A673 (cell line): Measurements from ENCODE around the gene ATP8A2.

Source experiments
- EZH2 ChIP-seq: fragments of 200-600 bp; sonication (generic); IDR thresholded peaks from 2 replicates; pipeline ENCODE4 v1.6.1; 2017; ENCODE audit warnings: borderline replicate concordance, low read depth, mild to moderate bottlenecking, mixed read lengths, antibody characterized with exemption, low read length; ENCODE audit not compliant: poor library complexity, severe bottlenecking
- TF ChIP-seq, protein P1 (sequence below): fragments of 300-800, 200-600 bp; sonication (generic); conservative IDR thresholded peaks from 2 replicates; pipeline ENCODE4 v1.5.1; 2017; ENCODE audit warnings: low read depth, mild to moderate bottlenecking, antibody characterized with exemption, low read length, moderate library complexity, mixed read lengths

DNA sequence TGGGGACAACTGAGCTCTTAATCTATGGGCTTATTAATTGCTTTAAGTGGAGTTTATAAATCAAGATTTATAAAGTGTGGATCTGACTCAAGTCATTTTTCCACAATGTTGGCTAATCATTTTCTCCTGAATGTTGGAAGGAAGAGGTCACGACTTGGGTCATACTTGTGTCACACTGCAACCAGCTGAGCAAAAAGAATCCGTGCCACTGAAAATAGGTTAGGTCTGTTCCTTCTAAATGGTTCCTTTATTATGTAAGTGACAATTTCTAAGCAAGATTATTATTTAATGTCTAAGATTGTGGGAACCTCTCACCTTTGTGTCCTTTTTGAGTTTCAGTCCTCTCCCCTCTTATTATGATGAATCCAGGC, 501.5 kb downstream of the ATP8A2 start:
- TF ChIP-seq, protein P1, sequence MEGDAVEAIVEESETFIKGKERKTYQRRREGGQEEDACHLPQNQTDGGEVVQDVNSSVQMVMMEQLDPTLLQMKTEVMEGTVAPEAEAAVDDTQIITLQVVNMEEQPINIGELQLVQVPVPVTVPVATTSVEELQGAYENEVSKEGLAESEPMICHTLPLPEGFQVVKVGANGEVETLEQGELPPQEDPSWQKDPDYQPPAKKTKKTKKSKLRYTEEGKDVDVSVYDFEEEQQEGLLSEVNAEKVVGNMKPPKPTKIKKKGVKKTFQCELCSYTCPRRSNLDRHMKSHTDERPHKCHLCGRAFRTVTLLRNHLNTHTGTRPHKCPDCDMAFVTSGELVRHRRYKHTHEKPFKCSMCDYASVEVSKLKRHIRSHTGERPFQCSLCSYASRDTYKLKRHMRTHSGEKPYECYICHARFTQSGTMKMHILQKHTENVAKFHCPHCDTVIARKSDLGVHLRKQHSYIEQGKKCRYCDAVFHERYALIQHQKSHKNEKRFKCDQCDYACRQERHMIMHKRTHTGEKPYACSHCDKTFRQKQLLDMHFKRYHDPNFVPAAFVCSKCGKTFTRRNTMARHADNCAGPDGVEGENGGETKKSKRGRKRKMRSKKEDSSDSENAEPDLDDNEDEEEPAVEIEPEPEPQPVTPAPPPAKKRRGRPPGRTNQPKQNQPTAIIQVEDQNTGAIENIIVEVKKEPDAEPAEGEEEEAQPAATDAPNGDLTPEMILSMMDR: no peak
- no peak for TF ChIP-seq EZH2
